ENCODE measurements around the gene ANK3. TPM values are rescaled to one million over a fixed set of nuclear protein-coding genes. Genes with fewer than 3 reads are reported as not detected.

The ANK3 gene
- total and polyA plus RNA-seq, 2 donors (not counting 3 experiments of a cell fraction or from before 2014, with no cell fraction given): 0.88 to 8.5 TPM

DNA sequence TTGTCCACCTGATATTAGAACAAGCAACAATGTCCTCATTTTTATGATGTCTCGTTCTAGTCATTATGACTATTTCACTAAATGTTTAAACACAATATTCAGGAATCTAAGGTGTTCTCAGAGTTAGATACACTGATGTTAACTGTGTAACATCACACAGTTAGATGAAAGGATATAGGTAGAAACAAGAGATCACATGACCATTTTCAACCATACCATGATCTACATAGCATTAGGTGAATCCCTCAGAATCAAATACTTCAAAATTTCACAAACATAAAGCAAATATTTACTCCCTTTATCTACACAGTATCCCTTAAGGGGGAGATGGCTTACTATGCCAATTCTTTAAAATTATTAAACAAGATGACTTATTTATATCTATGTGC, 90.3 kb downstream of the ANK3 start:
- TF ChIP-seq JUN (IDR thresholded peaks at IDR 0.05; ENCODE audit: borderline replicate concordance, insufficient read depth, insufficient read length, low read depth) (no peak), EZH2 (IDR thresholded peaks at IDR 0.05; ENCODE audit: borderline replicate concordance, low read depth, low read length, severe bottlenecking) (no peak), POLR2AphosphoS5 (IDR thresholded peaks at IDR 0.05; ENCODE audit: insufficient read depth, low read depth, low read length) (no peak), MYC (IDR thresholded peaks at IDR 0.05; ENCODE audit: low read depth, low read length) (no peak), POLR2A (IDR thresholded peaks at IDR 0.05; ENCODE audit: low read depth, low read length) (no peak), FOS (IDR thresholded peaks at IDR 0.05; ENCODE audit: borderline replicate concordance, insufficient read depth, low read length) (no peak), GATA2 (IDR thresholded peaks at IDR 0.05; ENCODE audit: insufficient read depth, insufficient read length, low read depth, low read length) (no peak)
- TF ChIP-seq, protein P1, sequence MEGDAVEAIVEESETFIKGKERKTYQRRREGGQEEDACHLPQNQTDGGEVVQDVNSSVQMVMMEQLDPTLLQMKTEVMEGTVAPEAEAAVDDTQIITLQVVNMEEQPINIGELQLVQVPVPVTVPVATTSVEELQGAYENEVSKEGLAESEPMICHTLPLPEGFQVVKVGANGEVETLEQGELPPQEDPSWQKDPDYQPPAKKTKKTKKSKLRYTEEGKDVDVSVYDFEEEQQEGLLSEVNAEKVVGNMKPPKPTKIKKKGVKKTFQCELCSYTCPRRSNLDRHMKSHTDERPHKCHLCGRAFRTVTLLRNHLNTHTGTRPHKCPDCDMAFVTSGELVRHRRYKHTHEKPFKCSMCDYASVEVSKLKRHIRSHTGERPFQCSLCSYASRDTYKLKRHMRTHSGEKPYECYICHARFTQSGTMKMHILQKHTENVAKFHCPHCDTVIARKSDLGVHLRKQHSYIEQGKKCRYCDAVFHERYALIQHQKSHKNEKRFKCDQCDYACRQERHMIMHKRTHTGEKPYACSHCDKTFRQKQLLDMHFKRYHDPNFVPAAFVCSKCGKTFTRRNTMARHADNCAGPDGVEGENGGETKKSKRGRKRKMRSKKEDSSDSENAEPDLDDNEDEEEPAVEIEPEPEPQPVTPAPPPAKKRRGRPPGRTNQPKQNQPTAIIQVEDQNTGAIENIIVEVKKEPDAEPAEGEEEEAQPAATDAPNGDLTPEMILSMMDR (IDR thresholded peaks at IDR 0.05; ENCODE audit: extremely low read depth in 1 of 2, insufficient read depth in 1 of 2, low read depth in 1 of 2, low read length in 2 of 2): no peak
- TF ChIP-seq, protein P2, sequence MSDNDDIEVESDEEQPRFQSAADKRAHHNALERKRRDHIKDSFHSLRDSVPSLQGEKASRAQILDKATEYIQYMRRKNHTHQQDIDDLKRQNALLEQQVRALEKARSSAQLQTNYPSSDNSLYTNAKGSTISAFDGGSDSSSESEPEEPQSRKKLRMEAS (IDR thresholded peaks at IDR 0.05; ENCODE audit: insufficient read depth, insufficient read length): no peak
- Histone ChIP-seq H3K4me2 (ENCODE audit: insufficient read depth, low read length) (no peak overlapping the region), H3K27me3 (ENCODE audit: control insufficient read depth in 2 of 2, insufficient read depth in 2 of 2, low read length in 2 of 2) (no peaks in the 10 kb centered on the region), H3K36me3 (ENCODE audit: control insufficient read depth in 2 of 2, extremely low read depth in 1 of 2, insufficient read depth in 2 of 2, low read length in 2 of 2) (no peaks in the 10 kb centered on the region), H3K9me3 (replicated peaks; ENCODE audit: control insufficient read depth, insufficient read depth, low read length) (no peaks in the 10 kb centered on the region), H3K9me1 (replicated peaks; ENCODE audit: control insufficient read depth, extremely low read depth, insufficient read depth, low read length) (no peaks in the 10 kb centered on the region), H2AFZ (ENCODE audit: low read depth, low read length) (no peak overlapping the region), H3K4me1 (ENCODE audit: control insufficient read depth, extremely low read depth, insufficient read depth, low read length) (peaks cover 10% of the 10 kb centered on the region), H4K20me1 (replicated peaks; ENCODE audit: control insufficient read depth, extremely low read depth, insufficient read depth, low read length) (no peaks in the 10 kb centered on the region), H3K27ac (ENCODE audit: insufficient read depth, low read depth, low read length) (no peak overlapping the region), H3K4me3 (replicated peaks in 1 of 3; ENCODE audit: insufficient read depth in 1 of 3, low read depth in 1 of 3, low read length in 3 of 3) (no peak overlapping the region), H3K79me2 (ENCODE audit: control insufficient read depth, insufficient read depth, low read length) (no peaks in the 10 kb centered on the region), H3K9ac (replicated peaks; ENCODE audit: extremely low read depth, insufficient read depth, low read length) (no peak overlapping the region)
- DNase-seq (ENCODE audit: low read depth, low spot score) (no peak), FAIRE-seq (no peak)
- ChIA-PET CTCF (interaction anchor here (2.2 kb wide), 1 partner anchor 15 kb away, joined by 15 read pairs; no protein-coding TSS in a partner anchor), POLR2A (no interaction called here)
- dilution Hi-C loops (cut with MboI; ENCODE audit: extremely low pct_ligation_motif_present, low sequenced_read_pairs): no loop called here
- intact Hi-C loops (cut with micrococcal nuclease): no loop called here
- no TSS peak for BruUV-seq (replicated peaks)
